K562 (cell line): Measurements from ENCODE around the gene GINS1. TPM values are rescaled to one million over a fixed set of nuclear protein-coding genes. Genes with fewer than 3 reads are reported as not detected.

Experiments
- REST ChIP-seq, 2 experiments: fragments of 450-650 bp; formaldehyde crosslinking in 1 of 2; IDR thresholded peaks; 2 replicates each; pipeline versions ENCODE4 v1.4.0 to v1.6.1; 2014 to 2020; ENCODE audit warnings: mild to moderate bottlenecking in 2 of 2, borderline replicate concordance in 1 of 2, low read depth in 1 of 2
- STAG1 ChIP-seq: sonication (generic); formaldehyde crosslinking; IDR thresholded peaks from 2 replicates; pipeline ENCODE4 v1.5.0; 2020; ENCODE audit warnings: missing genetic modification reagents, borderline replicate concordance
- polyA plus RNA-seq, 8 experiments: library from polyadenylated mRNA; depleted of rRNA in 4 of 8; stranded (reverse) in 5 of 8; unstranded in 3 of 8; fragments of >200 nt; fragmentation: Nextera tagmentation in 2 of 8; fragmentation: Illumina TruSeq in 1 of 8; extraction: Ambion mirVana in 2 of 8; extraction: Trizol in 1 of 8; gene quantifications; 2 replicates each; pipeline versions ENCODE4 v1.2.1 to v1.2.3, GENCODE V29; 2011 to 2014; ENCODE audit warnings: inconsistent platforms in 1 of 8, missing spikeins in 1 of 8
- total RNA-seq, 7 experiments: library from RNA; depleted of rRNA in 6 of 7; stranded (reverse); fragments of >200 nt in 6 of 7; fragmentation: Illumina TruSeq in 2 of 7; extraction: Trizol in 2 of 7; gene quantifications; 2 replicates each; pipeline versions ENCODE4 v1.2.1 to v1.2.3, GENCODE V29; 2011 to 2021; ENCODE audit warnings: low replicate concordance in 1 of 7

GINS1 gene
- total and polyA plus RNA-seq, 9 of the 15 experiments (the other 6 are each of a cell fraction or from before 2014, with no cell fraction given): 13.1 to 31.8 (median 24.1) TPM

DNA sequence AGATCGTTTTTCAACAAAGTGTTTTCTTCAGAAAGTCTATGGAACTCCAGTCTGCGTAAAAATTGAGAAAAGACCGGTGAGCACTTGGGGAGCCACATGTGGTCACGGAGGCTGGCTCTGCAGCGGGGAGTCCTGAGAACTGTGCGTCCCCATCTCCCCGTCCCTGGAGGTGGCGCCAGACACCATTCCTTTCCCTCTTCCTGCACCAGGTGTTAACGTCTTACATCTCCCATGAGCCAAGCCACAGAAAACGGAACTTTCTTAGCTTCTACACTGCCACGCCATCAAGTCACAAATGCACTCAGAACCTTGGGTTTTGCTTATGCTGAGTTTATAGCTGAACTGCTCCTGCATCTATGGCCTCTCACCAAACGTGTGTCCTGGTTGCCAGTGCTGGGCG lies 62.6 kb downstream of the GINS1 start (continued):
- peak; percentile 65; the same call in 1 of the 2 replicates for TF ChIP-seq REST (IDR thresholded peaks at IDR 0.05; ENCODE audit: borderline replicate concordance)
- no peak for TF ChIP-seq REST (CRISPR knock-in tag; IDR thresholded peaks at IDR 0.05; ENCODE audit: low read depth)
- TF ChIP-seq STAG1 (CRISPR knock-in tag): peak; percentile 66; the same call in 1 of the 2 replicates
